Astrocyte (in vitro differentiated cells and primary cell): ENCODE measurements around the gene KIRREL3. TPM values are rescaled to one million over a fixed set of nuclear protein-coding genes. Genes with fewer than 3 reads are reported as not detected.

Experiments
- DNase-seq: peaks from one replicate; pipeline ENCODE4 v3.0.0-alpha.2; 2010; ENCODE audit warnings: low read depth
- FAIRE-seq: peaks from 2 replicates; lab custom pipeline; 2011; peaks lifted over from hg19 to GRCh38; lab: Jason Lieb, UNC
- H2AFZ ChIP-seq: 2 replicates; pipeline ENCODE4 v1.6.0; 2012; ENCODE audit warnings: low read depth, low read length, inconsistent platforms
- H3K27ac ChIP-seq: 2 replicates; pipeline ENCODE4 v1.5.1; 2011; ENCODE audit warnings: low read depth, low read length, inconsistent platforms
- H3K27me3 ChIP-seq: 2 replicates; pipeline ENCODE4 v1.6.0; 2011; ENCODE audit warnings: low read length, inconsistent platforms; ENCODE audit not compliant: insufficient read depth
- H3K36me3 ChIP-seq: 2 replicates; pipeline ENCODE4 v1.5.1; 2011; ENCODE audit warnings: low read length, inconsistent platforms; ENCODE audit not compliant: insufficient read depth
- H3K4me1 ChIP-seq: 2 replicates; pipeline ENCODE4 v1.5.1; 2011; ENCODE audit warnings: low read length, inconsistent platforms; ENCODE audit not compliant: insufficient read depth
- H3K4me2 ChIP-seq: 2 replicates; pipeline ENCODE4 v1.6.0; 2012; ENCODE audit warnings: low read length, inconsistent platforms
- H3K4me3 ChIP-seq: 2 replicates; pipeline ENCODE4 v1.5.1; 2011; ENCODE audit warnings: low read depth, mild to moderate bottlenecking, low read length, inconsistent platforms; ENCODE audit not compliant: insufficient read depth
- H3K79me2 ChIP-seq: 2 replicates; pipeline ENCODE4 v1.6.0; 2012; ENCODE audit warnings: mild to moderate bottlenecking, low read length, inconsistent platforms; ENCODE audit not compliant: insufficient read depth
- H3K9ac ChIP-seq: 2 replicates; pipeline ENCODE4 v1.6.0; 2012; ENCODE audit warnings: mild to moderate bottlenecking, low read length, inconsistent platforms
- H3K9me3 ChIP-seq: 2 replicates; pipeline ENCODE4 v1.5.1; 2012; ENCODE audit warnings: low read depth, mild to moderate bottlenecking, low read length, inconsistent platforms; ENCODE audit not compliant: insufficient read depth
- H4K20me1 ChIP-seq: 2 replicates; pipeline ENCODE4 v1.6.0; 2012; ENCODE audit warnings: low read length, inconsistent platforms; ENCODE audit not compliant: insufficient read depth
- H3K27ac Mint-ChIP-seq: one replicate; pipeline ENCODE4 v1.8.0; 2021; ENCODE audit warnings: mild to moderate bottlenecking, mixed read lengths; ENCODE audit not compliant: unreplicated experiment
- H3K27me3 Mint-ChIP-seq: one replicate; pipeline ENCODE4 v1.8.0; 2021; ENCODE audit warnings: low read depth, mixed read lengths; ENCODE audit not compliant: unreplicated experiment
- H3K36me3 Mint-ChIP-seq: one replicate; pipeline ENCODE4 v1.8.0; 2021; ENCODE audit warnings: low read depth, mixed read lengths; ENCODE audit not compliant: unreplicated experiment
- H3K4me1 Mint-ChIP-seq: one replicate; pipeline ENCODE4 v1.8.0; 2021; ENCODE audit warnings: low read depth, mixed read lengths; ENCODE audit not compliant: unreplicated experiment
- H3K4me3 Mint-ChIP-seq: one replicate; pipeline ENCODE4 v1.8.0; 2021; ENCODE audit warnings: mild to moderate bottlenecking, moderate library complexity, mixed read lengths; ENCODE audit not compliant: unreplicated experiment
- H3K9me3 Mint-ChIP-seq: one replicate; pipeline ENCODE4 v1.8.0; 2021; ENCODE audit warnings: mild to moderate bottlenecking, mixed read lengths; ENCODE audit not compliant: unreplicated experiment
- CTCF ChIP-seq: IDR thresholded peaks from 2 replicates; pipeline ENCODE4 v1.5.1; 2011; ENCODE audit warnings: low read depth, mild to moderate bottlenecking, inconsistent platforms, low read length, moderate library complexity; ENCODE audit not compliant: insufficient read depth
- EZH2 ChIP-seq: IDR thresholded peaks from 2 replicates; pipeline ENCODE4 v1.6.1; 2012; ENCODE audit warnings: mild to moderate bottlenecking, low read length, inconsistent platforms; ENCODE audit not compliant: insufficient read depth
- total RNA-seq: library from RNA; stranded (reverse); gene quantifications from 2 replicates; pipeline ENCODE4 v1.2.1, GENCODE V29; 2021

The KIRREL3 gene
- total RNA-seq, 1 donor from 2014 or later, result 0.91 TPM

DNA sequence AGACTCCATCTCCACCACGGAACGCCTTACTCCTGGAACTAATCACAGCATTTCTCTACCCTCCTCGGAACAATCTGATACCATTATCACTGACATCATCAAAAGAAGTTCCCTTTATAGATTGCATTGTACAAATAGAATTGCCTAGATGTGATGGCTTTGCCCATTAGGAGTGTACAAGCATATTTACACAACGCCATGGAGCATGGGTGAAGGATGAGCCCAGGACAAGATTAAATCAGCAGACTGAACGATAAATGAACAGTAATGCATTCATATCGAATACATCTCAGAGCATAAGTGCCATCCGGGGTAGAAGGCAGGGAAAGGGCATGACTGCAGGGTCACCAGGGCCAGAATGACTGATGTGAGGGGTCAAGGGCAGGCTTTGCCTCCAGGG is 57.3 kb downstream of the KIRREL3 start:
- FAIRE-seq, result no peak

GRCh38 chr11:126942146-126942545 is 58.4 kb downstream of the KIRREL3 start:
- TF ChIP-seq CTCF (no peak), EZH2 (no peak)
- FAIRE-seq, result no peak
- peaks cover 2% of the 10 kb centered on the region for H3K36me3 Mint-ChIP-seq
- H3K9me3 Mint-ChIP-seq, result no peaks in the 10 kb centered on the region
- Histone ChIP-seq H4K20me1 (no peaks in the 10 kb centered on the region), H3K27me3 (no peaks in the 10 kb centered on the region), H3K4me2 (no peak overlapping the region), H3K9ac (no peak overlapping the region), H2AFZ (no peak overlapping the region), H3K27ac (no peak overlapping the region), H3K4me3 (no peak overlapping the region), H3K79me2 (no peaks in the 10 kb centered on the region), H3K9me3 (no peaks in the 10 kb centered on the region), H3K36me3 (no peaks in the 10 kb centered on the region), H3K4me1 (no peaks in the 10 kb centered on the region)
- no peak overlapping the region for H3K4me3 Mint-ChIP-seq
- DNase-seq, result no peak
- peaks cover 32% of the 10 kb centered on the region for H3K27me3 Mint-ChIP-seq
- H3K4me1 Mint-ChIP-seq, result no peaks in the 10 kb centered on the region
- H3K27ac Mint-ChIP-seq, result no peak overlapping the region

More for the DNA sequence above, 57.3 kb downstream of the KIRREL3 start:
- no peak overlapping the region for H3K9ac ChIP-seq
- no peaks in the 10 kb centered on the region for H3K36me3 ChIP-seq
- Mint-ChIP-seq H3K27ac (no peak overlapping the region), H3K4me3 (no peak overlapping the region), H3K36me3 (peaks cover 2% of the 10 kb centered on the region), H3K27me3 (peaks cover 34% of the 10 kb centered on the region), H3K9me3 (no peaks in the 10 kb centered on the region), H3K4me1 (peaks cover 3% of the 10 kb centered on the region)
- H3K27ac ChIP-seq, result no peak overlapping the region
- no peaks in the 10 kb centered on the region for H3K27me3 ChIP-seq
- H3K9me3 ChIP-seq, result no peaks in the 10 kb centered on the region
- no peaks in the 10 kb centered on the region for H3K79me2 ChIP-seq
- no peak for DNase-seq
- H4K20me1 ChIP-seq, result no peaks in the 10 kb centered on the region
- no peak overlapping the region for H2AFZ ChIP-seq
- no peak overlapping the region for H3K4me3 ChIP-seq
- TF ChIP-seq EZH2 (no peak), CTCF (no peak)
- H3K4me2 ChIP-seq, result no peak overlapping the region
- H3K4me1 ChIP-seq, result no peaks in the 10 kb centered on the region

GRCh38 chr11:126939552-126939951 is 61.0 kb downstream of the KIRREL3 start:
- no peak overlapping the region for H3K4me2 ChIP-seq
- no peak for FAIRE-seq

More at GRCh38 chr11:126939552-126939951, 61.0 kb downstream of the KIRREL3 start:
- Mint-ChIP-seq H3K27ac (no peak overlapping the region), H3K27me3 (peaks cover 21% of the 10 kb centered on the region), H3K36me3 (peaks cover 2% of the 10 kb centered on the region), H3K4me1 (no peaks in the 10 kb centered on the region), H3K9me3 (peaks cover 2% of the 10 kb centered on the region), H3K4me3 (no peak overlapping the region)
- Histone ChIP-seq H2AFZ (no peak overlapping the region), H3K36me3 (no peaks in the 10 kb centered on the region), H3K9me3 (no peaks in the 10 kb centered on the region), H4K20me1 (no peaks in the 10 kb centered on the region), H3K79me2 (no peaks in the 10 kb centered on the region), H3K27me3 (no peaks in the 10 kb centered on the region), H3K27ac (no peak overlapping the region), H3K9ac (no peak overlapping the region), H3K4me1 (no peaks in the 10 kb centered on the region), H3K4me3 (no peak overlapping the region)
- TF ChIP-seq EZH2, result no peak
- no peak for TF ChIP-seq CTCF
- no peak for DNase-seq
